ENCODE results near the gene ZKSCAN5. TPM values are rescaled to one million over a fixed set of nuclear protein-coding genes. Genes with fewer than 3 reads are reported as not detected.

Gene ZKSCAN5
- total and polyA plus RNA-seq, 2 of the 8 experiments (the other 6 are each of a cell fraction or from before 2014, with no cell fraction given) = 5.3 to 13.5 TPM

DNA sequence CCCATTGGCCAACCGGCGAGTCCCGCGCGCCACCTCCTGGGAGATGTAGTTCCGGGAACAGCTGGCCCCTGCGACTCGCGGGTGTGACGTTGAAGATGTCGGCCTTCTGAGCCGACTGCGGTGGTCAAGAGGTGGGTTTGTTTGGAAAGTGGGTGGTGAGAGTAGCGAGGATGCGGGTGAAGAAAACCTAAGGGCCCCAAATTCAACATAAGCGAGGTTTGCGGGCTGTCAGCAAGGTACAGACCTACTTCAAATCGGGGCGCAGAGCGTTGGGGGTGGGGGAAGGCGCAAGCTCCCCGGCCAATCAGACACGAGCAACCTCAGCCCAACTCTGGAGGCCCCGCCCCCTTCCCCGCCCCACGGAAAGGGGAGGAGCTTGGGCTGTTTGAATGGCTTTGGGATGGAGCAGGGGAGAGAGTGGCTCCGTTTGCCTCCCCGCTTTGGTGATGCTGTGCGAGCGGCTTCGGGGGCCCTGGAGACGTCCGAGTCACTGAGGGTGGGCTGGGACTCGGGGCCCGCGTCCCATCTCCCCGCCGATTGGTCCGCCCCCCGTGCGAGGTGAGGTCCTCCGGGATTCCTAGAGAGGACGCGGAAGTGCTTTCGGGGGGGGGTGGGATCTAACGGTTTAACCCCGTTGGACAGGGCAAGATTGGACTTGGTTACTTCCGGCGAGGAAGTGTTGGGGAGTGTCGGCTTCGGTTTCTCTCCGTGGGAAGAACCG, at the start of gene ZKSCAN5 (continued):
- TF ChIP-seq SIRT6 (IDR thresholded peaks at IDR 0.05; ENCODE audit: low read length) = no peak
- no peak; the same call in 1 of the 2 replicates for TF ChIP-seq BRCA1 (IDR thresholded peaks at IDR 0.05; ENCODE audit: low read depth, low read length)
- no peak for TF ChIP-seq CBX8 (IDR thresholded peaks at IDR 0.05; ENCODE audit: borderline replicate concordance, low read depth, low read length)
- no peak for TF ChIP-seq EZH2 (IDR thresholded peaks at IDR 0.05; ENCODE audit: low read depth, low read length, severe bottlenecking)
- TF ChIP-seq TAF1 (IDR thresholded peaks at IDR 0.05; ENCODE audit: low read depth, low read length) = peak; percentile 96
- TF ChIP-seq, protein P1, sequence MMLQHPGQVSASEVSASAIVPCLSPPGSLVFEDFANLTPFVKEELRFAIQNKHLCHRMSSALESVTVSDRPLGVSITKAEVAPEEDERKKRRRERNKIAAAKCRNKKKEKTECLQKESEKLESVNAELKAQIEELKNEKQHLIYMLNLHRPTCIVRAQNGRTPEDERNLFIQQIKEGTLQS (IDR thresholded peaks at IDR 0.05; ENCODE audit: insufficient read depth, low read depth, low read length) = no peak
- TF ChIP-seq CREB1 (IDR thresholded peaks at IDR 0.05) = peak; percentile 88
